IMR-90 (cell line): ENCODE data around the gene TP63. TPM values are rescaled to one million over a fixed set of nuclear protein-coding genes. Genes with fewer than 3 reads are reported as not detected.

ENCODE experiments used
- ATAC-seq: fragments of 200-7000 bp; cut with Tn5 transposase; 2 replicates; pipeline ENCODE4 v1.9.1; 2020; ENCODE audit warnings: low read depth, mild to moderate bottlenecking, moderate library complexity
- BruUV-seq: library from RNA; stranded (reverse); fragments of 400-500 nt; replicated peaks from 2 replicates; lab custom pipeline; 2021; lab: Mats Ljungman, UMichigan
- CTCF ChIA-PET: fragments of 300-600 bp; formaldehyde crosslinking; extraction: SDS; loops from one replicate; lab custom pipeline; 2021; ENCODE audit warnings: antibody characterized with exemption; lab: Yijun Ruan, JAX
- POLR2A ChIA-PET: fragments of 300-600 bp; sonication (Branson Sonifier 250); formaldehyde crosslinking; loops from one replicate; lab custom pipeline; 2022; ENCODE audit warnings: antibody characterized with exemption; ENCODE audit not compliant: unreplicated experiment; lab: Charles Lee
- DNase-seq: peaks from one replicate; pipeline ENCODE4 v3.0.0; 2013
- H2AFZ ChIP-seq: replicated peaks from 2 replicates; pipeline ENCODE3; 2013; ENCODE audit warnings: low read length, mild to moderate bottlenecking; ENCODE audit not compliant: poor library complexity
- H2AK5ac ChIP-seq: 2 replicates; pipeline ENCODE4 v1.6.1; 2013; ENCODE audit warnings: low read depth, low read length, inconsistent platforms
- H2AK9ac ChIP-seq: replicated peaks from 2 replicates; pipeline ENCODE3; 2013; ENCODE audit warnings: mild to moderate bottlenecking, low read depth, low read length, moderate library complexity; ENCODE audit not compliant: poor library complexity
- H2BK120ac ChIP-seq: 2 replicates; pipeline ENCODE4 v1.6.1; 2013; ENCODE audit warnings: low read depth, low read length, inconsistent platforms
- H2BK15ac ChIP-seq: 3 replicates; pipeline ENCODE4 v1.6.1; 2013; ENCODE audit warnings: low read depth, low read length, inconsistent platforms
- H2BK20ac ChIP-seq: 2 replicates; pipeline ENCODE4 v1.6.1; 2013; ENCODE audit warnings: low read depth, mild to moderate bottlenecking, inconsistent platforms, low read length, moderate library complexity
- H2BK5ac ChIP-seq: 2 replicates; pipeline ENCODE4 v1.6.1; 2013; ENCODE audit warnings: mild to moderate bottlenecking, low read depth, low read length, inconsistent platforms; ENCODE audit not compliant: poor library complexity, severe bottlenecking
- H3K14ac ChIP-seq: replicated peaks from 2 replicates; pipeline ENCODE4 v1.6.1; 2013; ENCODE audit warnings: low read depth, low read length, inconsistent platforms
- H3K18ac ChIP-seq: 2 replicates; pipeline ENCODE4 v1.6.1; 2013; ENCODE audit warnings: low read depth, low read length, control low read depth
- H3K23ac ChIP-seq: 2 replicates; pipeline ENCODE4 v1.6.1; 2013; ENCODE audit warnings: low read depth, low read length, inconsistent platforms
- H3K27ac ChIP-seq: 2 replicates; pipeline ENCODE4 v1.5.1; 2013; ENCODE audit warnings: mild to moderate bottlenecking, control low read depth, low read length; ENCODE audit not compliant: insufficient read depth
- H3K27me3 ChIP-seq: 2 replicates; pipeline ENCODE4 v1.6.1; 2013; ENCODE audit warnings: low read length; ENCODE audit not compliant: control insufficient read depth, insufficient read depth
- H3K36me3 ChIP-seq: 2 replicates; pipeline ENCODE4 v1.6.1; 2013; ENCODE audit warnings: low read length, mixed read lengths; ENCODE audit not compliant: control insufficient read depth, insufficient read depth
- H3K4ac ChIP-seq: 2 replicates; pipeline ENCODE4 v1.6.1; 2013; ENCODE audit warnings: low read depth, low read length, inconsistent platforms
- H3K4me1 ChIP-seq: 2 replicates; pipeline ENCODE4 v1.6.1; 2013; ENCODE audit warnings: low read length, mixed read lengths; ENCODE audit not compliant: control insufficient read depth, insufficient read depth
- H3K4me2 ChIP-seq: 2 replicates; pipeline ENCODE4 v1.6.1; 2013; ENCODE audit warnings: low read depth, mild to moderate bottlenecking, control low read depth, low read length, moderate library complexity
- H3K4me3 ChIP-seq: 2 replicates; pipeline ENCODE4 v1.5.1; 2013; ENCODE audit warnings: low read depth, mild to moderate bottlenecking, control low read depth, low read length, moderate library complexity; ENCODE audit not compliant: insufficient read depth
- H3K56ac ChIP-seq: 2 replicates; pipeline ENCODE4 v1.6.1; 2013; ENCODE audit warnings: low read length, inconsistent platforms; ENCODE audit not compliant: insufficient read depth; ENCODE audit errors: extremely low read depth
- H3K79me1 ChIP-seq, 2 experiments: 2 replicates each; pipeline ENCODE4 v1.6.1; 2013; ENCODE audit warnings: low read length in 2 of 2, inconsistent platforms in 1 of 2, low read depth in 1 of 2
- H3K9ac ChIP-seq: 2 replicates; pipeline ENCODE4 v1.6.1; 2013; ENCODE audit warnings: low read depth, low read length, control low read depth
- H3K9me1 ChIP-seq: 2 replicates; pipeline ENCODE4 v1.6.1; 2013; ENCODE audit warnings: low read length, inconsistent platforms; ENCODE audit not compliant: insufficient read depth
- H3K9me3 ChIP-seq: 2 replicates; pipeline ENCODE4 v1.6.1; 2013; ENCODE audit warnings: low read length; ENCODE audit not compliant: control insufficient read depth, insufficient read depth
- H4K20me1 ChIP-seq: 2 replicates; pipeline ENCODE4 v1.6.1; 2013; ENCODE audit warnings: low read length, inconsistent platforms; ENCODE audit not compliant: insufficient read depth
- H4K5ac ChIP-seq: 2 replicates; pipeline ENCODE4 v1.6.1; 2013; ENCODE audit warnings: mild to moderate bottlenecking, low read depth, low read length, control low read depth
- H4K8ac ChIP-seq, 2 experiments: 2 replicates each; pipeline ENCODE4 v1.6.1; 2013; ENCODE audit warnings: low read depth in 2 of 2, low read length in 2 of 2, control low read depth in 1 of 2, inconsistent platforms in 1 of 2
- H4K91ac ChIP-seq: 2 replicates; pipeline ENCODE4 v1.6.1; 2013; ENCODE audit warnings: low read depth, low read length, inconsistent platforms; ENCODE audit not compliant: insufficient read depth
- BHLHE40 ChIP-seq: fragments of 150-350 bp; IDR thresholded peaks from 2 replicates; pipeline ENCODE4 v1.6.1; 2016; ENCODE audit warnings: mild to moderate bottlenecking, low read depth, low read length
- CEBPB ChIP-seq: IDR thresholded peaks from 2 replicates; pipeline ENCODE4 v1.6.1; 2012; ENCODE audit warnings: low read depth, low read length, improper control_type of control experiment
- CHD1 ChIP-seq: IDR thresholded peaks from 2 replicates; pipeline ENCODE4 v1.6.1; 2012; ENCODE audit warnings: low read depth, low read length, improper control_type of control experiment
- CTCF ChIP-seq: conservative IDR thresholded peaks from 2 replicates; pipeline ENCODE4 v1.5.1; 2012; ENCODE audit warnings: mild to moderate bottlenecking, low read depth, low read length, improper control_type of control experiment
- FOS ChIP-seq: fragments of 150-350 bp; IDR thresholded peaks from 2 replicates; pipeline ENCODE4 v1.6.1; 2016; ENCODE audit warnings: low read depth, low read length
- MAFK ChIP-seq: IDR thresholded peaks from 2 replicates; pipeline ENCODE4 v1.6.1; 2012; ENCODE audit warnings: low read depth, low read length, improper control_type of control experiment
- MAZ ChIP-seq: IDR thresholded peaks from 2 replicates; pipeline ENCODE4 v1.6.1; 2012; ENCODE audit warnings: low read depth, mild to moderate bottlenecking, low read length, improper control_type of control experiment, moderate library complexity, borderline replicate concordance
- MXI1 ChIP-seq: IDR thresholded peaks from 2 replicates; pipeline ENCODE4 v1.6.1; 2012; ENCODE audit warnings: low read depth, mild to moderate bottlenecking, low read length, moderate library complexity, borderline replicate concordance
- NFE2L2 ChIP-seq: fragments of 150-350 bp; IDR thresholded peaks from 2 replicates; pipeline ENCODE4 v1.6.1; 2016; ENCODE audit warnings: low read depth, mild to moderate bottlenecking, low read length
- POLR2A ChIP-seq: IDR thresholded peaks from 2 replicates; pipeline ENCODE4 v1.6.1; 2012; ENCODE audit warnings: mild to moderate bottlenecking, low read depth, low read length
- RAD21 ChIP-seq: IDR thresholded peaks from 2 replicates; pipeline ENCODE4 v1.6.1; 2012; ENCODE audit warnings: low read length, improper control_type of control experiment
- RCOR1 ChIP-seq: IDR thresholded peaks from 2 replicates; pipeline ENCODE4 v1.6.1; 2012; ENCODE audit warnings: mild to moderate bottlenecking, low read length, improper control_type of control experiment; ENCODE audit not compliant: insufficient replicate concordance
- RFX5 ChIP-seq: IDR thresholded peaks from 2 replicates; pipeline ENCODE4 v1.8.0; 2012; ENCODE audit warnings: low read depth, mild to moderate bottlenecking, low read length, moderate library complexity
- SMC3 ChIP-seq: fragments of 150-350 bp; IDR thresholded peaks from 2 replicates; pipeline ENCODE4 v1.6.1; 2016; ENCODE audit warnings: low read depth, mild to moderate bottlenecking, antibody characterized with exemption, low read length, moderate library complexity
- USF2 ChIP-seq: fragments of 150-350 bp; IDR thresholded peaks from 2 replicates; pipeline ENCODE4 v1.6.1; 2017; ENCODE audit warnings: mild to moderate bottlenecking, antibody characterized with exemption, low read length, low read depth
- dilution Hi-C: fragments of 300-500 bp; cut with HindIII; formaldehyde crosslinking; loops from one replicate; pipeline ENCODE4 v1.14.3; 2018; ENCODE audit warnings: low sequenced_read_pairs; ENCODE audit not compliant: unreplicated experiment
- in situ Hi-C: fragments of 300-500 bp; cut with MboI; formaldehyde crosslinking; loops from 3 replicates; pipeline ENCODE4 v1.14.3; 2019; ENCODE audit warnings: low sequenced_read_pairs, inconsistent platforms, mixed read lengths
- intact Hi-C: fragments of 100-400 bp; cut with micrococcal nuclease; formaldehyde crosslinking; loops from 2 replicates; pipeline ENCODE4 v1.10.0; 2022
- polyA plus RNA-seq, 3 experiments: library from polyadenylated mRNA; depleted of rRNA; stranded (reverse); fragments of >200 nt; gene quantifications; 2 replicates each; pipeline ENCODE4 v1.2.3, GENCODE V29; 2012; ENCODE audit warnings: low replicate concordance in 1 of 3
- total RNA-seq: library from RNA; depleted of rRNA; stranded (reverse); fragments of >200 nt; gene quantifications from 2 replicates; pipeline ENCODE4 v1.2.3, GENCODE V29; 2012
- TF ChIP-seq, protein P1 (sequence below): fragments of 150-350 bp; IDR thresholded peaks from 2 replicates; pipeline ENCODE4 v1.6.1; 2016; ENCODE audit warnings: low read depth, mild to moderate bottlenecking, low read length, moderate library complexity, borderline replicate concordance

The TP63 gene
- total and polyA plus RNA-seq, 2 of the 4 experiments (the other 2 are of a cell fraction): not detected

DNA sequence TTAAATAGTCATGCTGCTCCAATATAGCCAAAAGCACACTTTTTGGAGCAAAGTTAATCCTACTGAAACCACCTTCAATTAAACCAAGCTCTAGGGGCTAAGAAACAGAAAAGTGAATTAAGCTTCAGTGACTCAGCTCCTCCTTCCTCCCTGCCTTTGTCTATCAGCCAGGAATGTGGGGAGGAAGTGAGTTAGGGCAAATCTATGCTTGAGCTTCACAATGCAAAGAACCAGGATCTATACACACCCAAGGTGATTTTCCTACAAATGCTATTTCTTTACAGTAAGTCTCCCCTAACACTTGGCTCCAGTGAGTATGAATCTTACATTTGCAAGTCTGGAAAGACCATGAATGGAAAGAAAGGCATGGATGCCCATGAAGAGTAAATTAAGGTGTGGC is 277.5 kb downstream of the TP63 start:
- intact Hi-C loops: no loop called here
- peak; percentile 83 for ATAC-seq
- H3K56ac ChIP-seq: no peak overlapping the region
- no peak overlapping the region; the same call in 1 of the 2 replicates for H3K18ac ChIP-seq
- DNase-seq: peak; percentile 72
- peak overlapping the region; percentile 90 for H2BK20ac ChIP-seq
- no peak overlapping the region; the same call in 2 of the 3 replicates for H2BK15ac ChIP-seq
- H4K8ac ChIP-seq: peak overlapping the region; percentile 31 to 39; a peak in 1 of 4 replicates
- no peak overlapping the region for H2AFZ ChIP-seq
- no peak overlapping the region for H3K4me3 ChIP-seq
- H2BK5ac ChIP-seq: peak overlapping the region; percentile 30
- H3K4me2 ChIP-seq: no peak overlapping the region; the same call in 1 of the 2 replicates
- peak overlapping the region; percentile 81; the same call in 1 of the 2 replicates for H3K4ac ChIP-seq
- peak overlapping the region; percentile 84; the same call in 1 of the 2 replicates for H2BK120ac ChIP-seq
- no peak overlapping the region for H3K27ac ChIP-seq
- no peak overlapping the region for H3K9ac ChIP-seq
- in situ Hi-C loops: no loop called here
- dilution Hi-C loops: no loop called here
- peaks cover 2% of the 10 kb centered on the region; the same call in 1 of the 2 replicates for H3K9me1 ChIP-seq
- peaks cover 1% of the 10 kb centered on the region; the same call in 1 of the 2 replicates for H3K4me1 ChIP-seq
- H3K79me1 ChIP-seq: no peaks in the 10 kb centered on the region
- no TSS peak for BruUV-seq
- no peak overlapping the region for H4K5ac ChIP-seq
- H2AK5ac ChIP-seq: no peak overlapping the region
- no peaks in the 10 kb centered on the region for H3K36me3 ChIP-seq
- no peaks in the 10 kb centered on the region for H3K9me3 ChIP-seq
- H3K23ac ChIP-seq: no peak overlapping the region
- H4K20me1 ChIP-seq: no peaks in the 10 kb centered on the region
- TF ChIP-seq CTCF (no peak), MAFK (no peak), NFE2L2 (no peak), MAZ (no peak), RFX5 (no peak), RCOR1 (no peak), CHD1 (no peak), BHLHE40 (no peak), FOS (no peak), USF2 (no peak), MXI1 (no peak), SMC3 (no peak), POLR2A (no peak), RAD21 (no peak), CEBPB (no peak)
- TF ChIP-seq, protein P1, sequence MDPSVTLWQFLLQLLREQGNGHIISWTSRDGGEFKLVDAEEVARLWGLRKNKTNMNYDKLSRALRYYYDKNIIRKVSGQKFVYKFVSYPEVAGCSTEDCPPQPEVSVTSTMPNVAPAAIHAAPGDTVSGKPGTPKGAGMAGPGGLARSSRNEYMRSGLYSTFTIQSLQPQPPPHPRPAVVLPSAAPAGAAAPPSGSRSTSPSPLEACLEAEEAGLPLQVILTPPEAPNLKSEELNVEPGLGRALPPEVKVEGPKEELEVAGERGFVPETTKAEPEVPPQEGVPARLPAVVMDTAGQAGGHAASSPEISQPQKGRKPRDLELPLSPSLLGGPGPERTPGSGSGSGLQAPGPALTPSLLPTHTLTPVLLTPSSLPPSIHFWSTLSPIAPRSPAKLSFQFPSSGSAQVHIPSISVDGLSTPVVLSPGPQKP: no peak
- no peak overlapping the region for H2AK9ac ChIP-seq
- H3K14ac ChIP-seq: peak overlapping the region; percentile 79
- CTCF ChIA-PET: interaction anchor here (0.6 kb wide), 1 partner anchor 75 kb away, joined by 12 read pairs; no protein-coding TSS in a partner anchor
- H3K27me3 ChIP-seq: no peaks in the 10 kb centered on the region
- POLR2A ChIA-PET: no interaction called here
- no peak overlapping the region for H4K91ac ChIP-seq
